Measurements from ENCODE around the gene CCDC186.

The CCDC186 gene

GRCh38 chr10:114117728-114118127 lies 56.3 kb downstream of the CCDC186 start:
- Histone ChIP-seq H3K4me2 (ENCODE audit: low read length) (no peak overlapping the region), H3K4me3 (ENCODE audit: low read depth, low read length) (no peak overlapping the region), H3K9me3 (ENCODE audit: control insufficient read depth, low read length) (no peaks in the 10 kb centered on the region), H3K4me1 (no peaks in the 10 kb centered on the region), H3K27me3 (ENCODE audit: control insufficient read depth, insufficient read depth, low read length) (no peaks in the 10 kb centered on the region), H3K79me2 (no peaks in the 10 kb centered on the region), H3K27ac (no peak overlapping the region), H3K36me3 (ENCODE audit: control insufficient read depth, insufficient read depth, low read length) (no peaks in the 10 kb centered on the region), H3K9ac (no peak overlapping the region), H2AFZ (no peak overlapping the region)
- TF ChIP-seq, protein P1, sequence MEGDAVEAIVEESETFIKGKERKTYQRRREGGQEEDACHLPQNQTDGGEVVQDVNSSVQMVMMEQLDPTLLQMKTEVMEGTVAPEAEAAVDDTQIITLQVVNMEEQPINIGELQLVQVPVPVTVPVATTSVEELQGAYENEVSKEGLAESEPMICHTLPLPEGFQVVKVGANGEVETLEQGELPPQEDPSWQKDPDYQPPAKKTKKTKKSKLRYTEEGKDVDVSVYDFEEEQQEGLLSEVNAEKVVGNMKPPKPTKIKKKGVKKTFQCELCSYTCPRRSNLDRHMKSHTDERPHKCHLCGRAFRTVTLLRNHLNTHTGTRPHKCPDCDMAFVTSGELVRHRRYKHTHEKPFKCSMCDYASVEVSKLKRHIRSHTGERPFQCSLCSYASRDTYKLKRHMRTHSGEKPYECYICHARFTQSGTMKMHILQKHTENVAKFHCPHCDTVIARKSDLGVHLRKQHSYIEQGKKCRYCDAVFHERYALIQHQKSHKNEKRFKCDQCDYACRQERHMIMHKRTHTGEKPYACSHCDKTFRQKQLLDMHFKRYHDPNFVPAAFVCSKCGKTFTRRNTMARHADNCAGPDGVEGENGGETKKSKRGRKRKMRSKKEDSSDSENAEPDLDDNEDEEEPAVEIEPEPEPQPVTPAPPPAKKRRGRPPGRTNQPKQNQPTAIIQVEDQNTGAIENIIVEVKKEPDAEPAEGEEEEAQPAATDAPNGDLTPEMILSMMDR (IDR thresholded peaks at IDR 0.05) = no peak

DNA sequence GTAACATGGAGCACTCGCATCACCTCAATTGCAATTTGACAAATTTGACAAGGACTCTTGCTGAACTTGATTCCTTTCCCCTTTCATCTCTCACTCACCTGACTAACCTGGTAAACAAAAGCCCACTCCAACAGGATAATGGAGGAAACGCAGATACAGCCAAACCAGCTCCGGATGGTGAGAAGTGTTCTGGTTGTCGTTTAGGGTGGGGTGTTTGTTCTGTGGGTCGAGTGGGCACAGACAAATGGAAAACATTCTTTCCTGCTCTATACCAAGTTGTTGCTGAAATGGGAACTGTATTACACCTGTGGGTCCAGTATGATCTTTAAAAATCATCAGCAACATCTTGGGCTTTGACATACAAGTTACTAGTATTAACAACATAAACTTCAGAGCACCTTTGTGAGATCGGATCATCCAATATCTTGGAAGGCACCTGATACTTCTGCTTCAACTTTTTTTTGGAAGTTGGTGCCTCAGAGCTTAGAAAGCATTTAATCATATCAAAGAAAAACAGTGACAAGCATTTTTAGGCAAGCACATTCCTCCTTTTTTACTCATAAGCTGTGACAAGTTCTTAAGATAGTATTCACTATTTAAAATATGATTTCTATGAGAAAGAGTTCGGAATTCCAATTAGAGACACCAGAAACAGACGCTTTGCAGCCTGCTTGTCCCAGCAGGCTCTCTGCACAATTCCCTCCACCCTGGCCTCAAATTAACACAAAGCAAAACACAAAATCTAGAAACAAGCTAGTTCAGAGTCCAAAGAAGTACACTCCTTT lies 58.1 kb downstream of the CCDC186 start:
- H3K27ac ChIP-seq = no peak overlapping the region
- no peak overlapping the region for H3K4me3 ChIP-seq (ENCODE audit: low read depth, low read length)
- H3K9me3 ChIP-seq (ENCODE audit: control insufficient read depth, low read length) = no peaks in the 10 kb centered on the region
- H3K36me3 ChIP-seq (ENCODE audit: control insufficient read depth, insufficient read depth, low read length) = no peaks in the 10 kb centered on the region
- H2AFZ ChIP-seq = no peak overlapping the region
- TF ChIP-seq, protein P1 (IDR thresholded peaks at IDR 0.05) = no peak
- no peak overlapping the region for H3K9ac ChIP-seq
- H3K4me2 ChIP-seq (ENCODE audit: low read length) = no peak overlapping the region
- no peaks in the 10 kb centered on the region for H3K79me2 ChIP-seq
- H3K27me3 ChIP-seq (ENCODE audit: control insufficient read depth, insufficient read depth, low read length) = no peaks in the 10 kb centered on the region
- H3K4me1 ChIP-seq = no peaks in the 10 kb centered on the region

DNA sequence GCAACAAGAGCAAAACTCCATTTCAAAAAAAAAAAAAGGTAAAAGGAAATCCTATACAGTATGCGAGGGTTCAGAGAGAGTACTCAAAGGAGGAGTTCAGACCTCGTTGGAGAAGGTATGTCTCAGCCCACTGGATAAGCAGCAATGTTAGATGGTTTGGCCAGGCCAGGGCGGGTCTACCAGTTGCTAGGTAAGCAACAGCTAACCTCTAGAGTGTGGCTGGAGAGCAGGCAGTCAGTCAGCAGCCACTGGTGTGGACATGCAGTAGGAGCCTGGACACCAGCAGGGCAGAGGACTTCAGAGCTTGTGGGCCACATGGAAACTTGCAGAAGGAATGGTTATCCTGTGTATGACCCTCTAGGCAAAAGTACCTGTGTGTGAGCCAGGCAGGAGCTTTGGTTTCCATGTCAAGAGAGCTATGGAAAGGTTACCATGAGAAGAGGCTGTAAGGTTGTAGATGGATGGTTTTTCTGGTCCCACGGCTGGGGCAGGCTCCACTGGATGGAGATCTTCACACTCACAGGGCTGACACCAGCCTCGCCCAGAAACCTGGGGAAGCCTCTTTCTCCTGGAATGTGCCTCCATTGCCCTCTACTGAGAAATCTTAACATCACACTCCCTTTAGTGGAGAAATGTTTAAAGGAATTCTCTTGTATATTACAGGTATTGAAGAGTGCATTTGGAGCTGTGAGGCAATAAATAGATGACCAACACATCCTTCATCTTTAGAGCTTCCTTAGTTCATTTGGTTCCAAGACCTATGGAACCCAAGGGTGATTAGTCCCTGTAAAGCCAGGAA lies 63.6 kb downstream of the CCDC186 start:
- H3K79me2 ChIP-seq = no peaks in the 10 kb centered on the region
- TF ChIP-seq, protein P1 (IDR thresholded peaks at IDR 0.05) = no peak

GRCh38 chr10:114103284-114103683 lies 70.7 kb downstream of the CCDC186 start:
- Histone ChIP-seq H3K27me3 (ENCODE audit: control insufficient read depth, insufficient read depth, low read length) (no peaks in the 10 kb centered on the region), H3K4me3 (ENCODE audit: low read depth, low read length) (no peak overlapping the region), H3K4me2 (ENCODE audit: low read length) (no peak overlapping the region), H3K36me3 (ENCODE audit: control insufficient read depth, insufficient read depth, low read length) (no peaks in the 10 kb centered on the region), H3K9ac (no peak overlapping the region), H3K9me3 (ENCODE audit: control insufficient read depth, low read length) (no peaks in the 10 kb centered on the region), H3K79me2 (no peaks in the 10 kb centered on the region), H3K27ac (no peak overlapping the region), H2AFZ (peak overlapping the region; percentile 49), H3K4me1 (no peaks in the 10 kb centered on the region)
- TF ChIP-seq, protein P1 (IDR thresholded peaks at IDR 0.05) = peak; percentile 57

More for the DNA sequence above, 63.6 kb downstream of the CCDC186 start:
- Histone ChIP-seq H3K9ac (no peak overlapping the region), H3K4me1 (no peaks in the 10 kb centered on the region), H3K27ac (no peak overlapping the region), H2AFZ (no peak overlapping the region), H3K4me3 (ENCODE audit: low read depth, low read length) (no peak overlapping the region), H3K36me3 (ENCODE audit: control insufficient read depth, insufficient read depth, low read length) (no peaks in the 10 kb centered on the region), H3K27me3 (ENCODE audit: control insufficient read depth, insufficient read depth, low read length) (no peaks in the 10 kb centered on the region), H3K4me2 (ENCODE audit: low read length) (no peak overlapping the region), H3K9me3 (ENCODE audit: control insufficient read depth, low read length) (no peaks in the 10 kb centered on the region)

All from parathyroid adenoma (tissue), 2 donors.